HepG2 (cell line): ENCODE measurements around the gene PIP5KL1. TPM values are rescaled to one million over a fixed set of nuclear protein-coding genes. Genes with fewer than 3 reads are reported as not detected.

Experiments
- DPF2 ChIP-seq: sonication (generic); formaldehyde crosslinking; IDR thresholded peaks from 2 replicates; pipeline ENCODE4 v1.4.0; 2020; ENCODE audit warnings: mild to moderate bottlenecking, low read depth, missing genetic modification reagents, borderline replicate concordance
- ISL2 ChIP-seq: sonication (generic); formaldehyde crosslinking; IDR thresholded peaks from 2 replicates; pipeline ENCODE4 v1.5.0; 2020; ENCODE audit warnings: missing genetic modification reagents
- JUND ChIP-seq: sonication (generic); formaldehyde crosslinking; IDR thresholded peaks from 2 replicates; pipeline ENCODE4 v1.8.0; 2022; ENCODE audit warnings: mild to moderate bottlenecking, missing genetic modification reagents
- KAT8 ChIP-seq: IDR thresholded peaks from 2 replicates; pipeline ENCODE4 v1.6.1; 2016; ENCODE audit warnings: missing genetic modification reagents, missing compliant biosample characterization
- KLF16 ChIP-seq, 2 experiments: sonication (generic) in 1 of 2; formaldehyde crosslinking in 1 of 2; IDR thresholded peaks; 2 replicates each; pipeline versions ENCODE4 v1.6.1 to v1.8.0; 2016 to 2023; ENCODE audit warnings: missing genetic modification reagents in 2 of 2, missing compliant biosample characterization in 1 of 2
- NAIF1 ChIP-seq: sonication (generic); formaldehyde crosslinking; IDR thresholded peaks from 2 replicates; pipeline ENCODE4 v1.5.0; 2020; ENCODE audit warnings: mild to moderate bottlenecking, missing genetic modification reagents, borderline replicate concordance
- PRDM15 ChIP-seq: sonication (generic); formaldehyde crosslinking; IDR thresholded peaks from 2 replicates; pipeline ENCODE4 v1.4.0; 2020; ENCODE audit warnings: missing genetic modification reagents
- RXRA ChIP-seq: sonication (generic); formaldehyde crosslinking; IDR thresholded peaks from 2 replicates; pipeline ENCODE4 v1.5.1; 2020; ENCODE audit warnings: missing genetic modification reagents
- SALL1 ChIP-seq: sonication (generic); formaldehyde crosslinking; IDR thresholded peaks from 2 replicates; pipeline ENCODE4 v1.8.0; 2022; ENCODE audit warnings: mild to moderate bottlenecking, missing genetic modification reagents
- ZFP37 ChIP-seq: sonication (generic); formaldehyde crosslinking; IDR thresholded peaks from 2 replicates; pipeline ENCODE4 v1.4.0; 2020; ENCODE audit warnings: missing genetic modification reagents, borderline replicate concordance
- ZKSCAN1 ChIP-seq: fragments of 150-350 bp; IDR thresholded peaks from 2 replicates; pipeline ENCODE4 v1.6.1; 2014; ENCODE audit warnings: low read length
- ZNF350 ChIP-seq: sonication (generic); formaldehyde crosslinking; IDR thresholded peaks from 2 replicates; pipeline ENCODE4 v1.4.0; 2020; ENCODE audit warnings: mild to moderate bottlenecking, low read depth, missing genetic modification reagents, borderline replicate concordance
- ZNF530 ChIP-seq: sonication (generic); formaldehyde crosslinking; IDR thresholded peaks from 2 replicates; pipeline ENCODE4 v1.5.0; 2020; ENCODE audit warnings: low read depth, mild to moderate bottlenecking, missing genetic modification reagents
- ZNF589 ChIP-seq: sonication (generic); formaldehyde crosslinking; conservative IDR thresholded peaks from 2 replicates; pipeline ENCODE4 v1.8.0; 2022; ENCODE audit warnings: mild to moderate bottlenecking, moderate library complexity, missing genetic modification reagents
- ZNF614 ChIP-seq: IDR thresholded peaks from 2 replicates; pipeline ENCODE4 v1.6.1; 2018; ENCODE audit warnings: missing biosample characterization, missing genetic modification reagents, inconsistent platforms, borderline replicate concordance
- ZNF792 ChIP-seq: IDR thresholded peaks from 2 replicates; pipeline ENCODE4 v1.6.1; 2016
- polyA plus RNA-seq, 8 experiments: library from polyadenylated mRNA; depleted of rRNA in 3 of 8; stranded (reverse) in 7 of 8; unstranded in 1 of 8; fragments of >200 nt; fragmentation: Illumina TruSeq in 4 of 8; extraction: Trizol in 4 of 8; gene quantifications; 2 replicates each; pipeline versions ENCODE4 v1.2.1 to v1.2.3, GENCODE V29; 2011 to 2016; ENCODE audit warnings: low read depth in 4 of 8, missing spikeins in 1 of 8, mixed read lengths in 1 of 8; ENCODE audit not compliant: insufficient read depth in 1 of 8
- total RNA-seq, 5 experiments: library from RNA; depleted of rRNA; stranded (reverse); fragments of >200 nt; fragmentation: Illumina TruSeq; extraction: Trizol; gene quantifications; 2 replicates each; pipeline ENCODE4 v1.2.3, GENCODE V29; 2016; ENCODE audit warnings: low read depth in 1 of 5
- TF ChIP-seq, protein P1 (sequence below): sonication (generic); formaldehyde crosslinking; IDR thresholded peaks from 2 replicates; pipeline ENCODE4 v1.5.1; 2020; ENCODE audit warnings: mild to moderate bottlenecking, missing genetic modification reagents, moderate library complexity
- TF ChIP-seq, protein P2 (sequence below): IDR thresholded peaks from 2 replicates; pipeline ENCODE4 v1.6.1; 2016; ENCODE audit warnings: missing genetic modification reagents, missing compliant biosample characterization
- TF ChIP-seq, protein P3 (sequence below): sonication (generic); formaldehyde crosslinking; IDR thresholded peaks from 2 replicates; pipeline ENCODE4 v1.8.0; 2022; ENCODE audit warnings: mild to moderate bottlenecking, missing genetic modification reagents

Gene PIP5KL1
- total and polyA plus RNA-seq, 2 of the 13 experiments (the other 11 are each of a cell fraction or from before 2014, with no cell fraction given) = 0.20 to 0.49 TPM

- peak; percentile 64; the same call in 1 of the 2 replicates for TF ChIP-seq JUND
- TF ChIP-seq ISL2 (CRISPR knock-in tag) = peak; percentile 41; the same call in 1 of the 2 replicates
- no peak for TF ChIP-seq ZNF792
- TF ChIP-seq, protein P1, sequence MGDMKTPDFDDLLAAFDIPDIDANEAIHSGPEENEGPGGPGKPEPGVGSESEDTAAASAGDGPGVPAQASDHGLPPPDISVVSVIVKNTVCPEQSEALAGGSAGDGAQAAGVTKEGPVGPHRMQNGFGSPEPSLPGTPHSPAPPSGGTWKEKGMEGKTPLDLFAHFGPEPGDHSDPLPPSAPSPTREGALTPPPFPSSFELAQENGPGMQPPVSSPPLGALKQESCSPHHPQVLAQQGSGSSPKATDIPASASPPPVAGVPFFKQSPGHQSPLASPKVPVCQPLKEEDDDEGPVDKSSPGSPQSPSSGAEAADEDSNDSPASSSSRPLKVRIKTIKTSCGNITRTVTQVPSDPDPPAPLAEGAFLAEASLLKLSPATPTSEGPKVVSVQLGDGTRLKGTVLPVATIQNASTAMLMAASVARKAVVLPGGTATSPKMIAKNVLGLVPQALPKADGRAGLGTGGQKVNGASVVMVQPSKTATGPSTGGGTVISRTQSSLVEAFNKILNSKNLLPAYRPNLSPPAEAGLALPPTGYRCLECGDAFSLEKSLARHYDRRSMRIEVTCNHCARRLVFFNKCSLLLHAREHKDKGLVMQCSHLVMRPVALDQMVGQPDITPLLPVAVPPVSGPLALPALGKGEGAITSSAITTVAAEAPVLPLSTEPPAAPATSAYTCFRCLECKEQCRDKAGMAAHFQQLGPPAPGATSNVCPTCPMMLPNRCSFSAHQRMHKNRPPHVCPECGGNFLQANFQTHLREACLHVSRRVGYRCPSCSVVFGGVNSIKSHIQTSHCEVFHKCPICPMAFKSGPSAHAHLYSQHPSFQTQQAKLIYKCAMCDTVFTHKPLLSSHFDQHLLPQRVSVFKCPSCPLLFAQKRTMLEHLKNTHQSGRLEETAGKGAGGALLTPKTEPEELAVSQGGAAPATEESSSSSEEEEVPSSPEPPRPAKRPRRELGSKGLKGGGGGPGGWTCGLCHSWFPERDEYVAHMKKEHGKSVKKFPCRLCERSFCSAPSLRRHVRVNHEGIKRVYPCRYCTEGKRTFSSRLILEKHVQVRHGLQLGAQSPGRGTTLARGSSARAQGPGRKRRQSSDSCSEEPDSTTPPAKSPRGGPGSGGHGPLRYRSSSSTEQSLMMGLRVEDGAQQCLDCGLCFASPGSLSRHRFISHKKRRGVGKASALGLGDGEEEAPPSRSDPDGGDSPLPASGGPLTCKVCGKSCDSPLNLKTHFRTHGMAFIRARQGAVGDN (CRISPR knock-in tag) = peak; percentile 39; the same call in 1 of the 2 replicates
- TF ChIP-seq ZNF530 (CRISPR knock-in tag) = no peak
- peak in 1 of 2 experiments; percentile 48; a peak in 1 of 4 replicates for TF ChIP-seq KLF16 (CRISPR knock-in tag; IDR thresholded peaks at IDR 0.05)
- TF ChIP-seq, protein P2, sequence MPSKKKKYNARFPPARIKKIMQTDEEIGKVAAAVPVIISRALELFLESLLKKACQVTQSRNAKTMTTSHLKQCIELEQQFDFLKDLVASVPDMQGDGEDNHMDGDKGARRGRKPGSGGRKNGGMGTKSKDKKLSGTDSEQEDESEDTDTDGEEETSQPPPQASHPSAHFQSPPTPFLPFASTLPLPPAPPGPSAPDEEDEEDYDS = peak; percentile 31; the same call in 1 of the 2 replicates
- no peak for TF ChIP-seq ZNF589 (CRISPR knock-in tag)
- peak; percentile 23; the same call in 1 of the 2 replicates for TF ChIP-seq SALL1
- no peak for TF ChIP-seq ZFP37
- peak; percentile 91 for TF ChIP-seq PRDM15 (CRISPR knock-in tag)
- TF ChIP-seq KAT8 (CRISPR knock-in tag) = peak; percentile 45; the same call in 1 of the 2 replicates
- TF ChIP-seq ZKSCAN1 = peak; percentile 72
- TF ChIP-seq DPF2 (CRISPR knock-in tag) = no peak
- TF ChIP-seq NAIF1 = no peak
- TF ChIP-seq, protein P3, sequence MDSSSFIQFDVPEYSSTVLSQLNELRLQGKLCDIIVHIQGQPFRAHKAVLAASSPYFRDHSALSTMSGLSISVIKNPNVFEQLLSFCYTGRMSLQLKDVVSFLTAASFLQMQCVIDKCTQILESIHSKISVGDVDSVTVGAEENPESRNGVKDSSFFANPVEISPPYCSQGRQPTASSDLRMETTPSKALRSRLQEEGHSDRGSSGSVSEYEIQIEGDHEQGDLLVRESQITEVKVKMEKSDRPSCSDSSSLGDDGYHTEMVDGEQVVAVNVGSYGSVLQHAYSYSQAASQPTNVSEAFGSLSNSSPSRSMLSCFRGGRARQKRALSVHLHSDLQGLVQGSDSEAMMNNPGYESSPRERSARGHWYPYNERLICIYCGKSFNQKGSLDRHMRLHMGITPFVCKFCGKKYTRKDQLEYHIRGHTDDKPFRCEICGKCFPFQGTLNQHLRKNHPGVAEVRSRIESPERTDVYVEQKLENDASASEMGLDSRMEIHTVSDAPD (CRISPR knock-in tag) = no peak
- peak; percentile 35; the same call in 1 of the 2 replicates for TF ChIP-seq RXRA (CRISPR knock-in tag)
- TF ChIP-seq ZNF350 (CRISPR knock-in tag) = no peak
- 0 out of 2 replicates have a peak, but pooled peaks have one; percentile 18 for TF ChIP-seq ZNF614
Measured at GRCh38 chr9:127919253-127919815, 11.2 kb downstream of the PIP5KL1 start (continued).
